ENCODE results near the gene ANKRD2. TPM values are rescaled to one million over a fixed set of nuclear protein-coding genes. Genes with fewer than 3 reads are reported as not detected.

Gene ANKRD2
- total and polyA plus RNA-seq, 2 donors (not counting 1 experiment from before 2014, with no cell fraction given): 0.26 to 1.8 TPM

DNA sequence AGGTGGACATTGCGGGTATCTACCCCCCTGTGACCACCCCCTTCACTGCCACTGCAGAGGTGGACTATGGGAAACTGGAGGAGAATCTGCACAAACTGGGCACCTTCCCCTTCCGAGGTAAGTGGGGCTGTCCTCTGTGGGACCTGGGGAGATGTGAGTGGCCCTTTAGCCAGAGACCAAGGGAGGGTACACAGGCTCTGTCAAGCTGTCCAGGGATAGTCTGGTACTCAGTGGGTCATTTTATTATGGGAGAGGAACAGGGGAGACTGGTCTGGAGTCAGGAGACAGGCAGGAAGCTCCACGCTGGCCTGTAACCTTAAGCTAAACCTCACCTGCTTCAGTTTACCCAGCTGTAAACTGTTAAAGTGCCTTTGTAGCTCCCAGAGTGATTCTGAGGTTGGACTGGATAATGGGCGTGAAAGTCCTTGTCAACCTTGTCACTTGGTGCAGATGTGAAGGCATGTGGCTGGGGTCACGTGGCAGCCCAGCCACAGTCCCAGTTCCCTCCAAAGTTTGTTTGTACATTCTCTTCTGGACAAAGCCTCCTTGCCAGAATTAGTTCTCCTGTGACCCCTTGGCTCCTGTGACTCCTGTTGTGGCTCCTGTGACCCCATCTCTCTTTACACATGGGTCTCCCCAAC is 12.3 kb downstream of the ANKRD2 start:
- H3K9ac ChIP-seq (ENCODE audit: insufficient read depth, low read length): no peak overlapping the region
- no peaks in the 10 kb centered on the region for H3K36me3 ChIP-seq (ENCODE audit: control insufficient read depth, insufficient read depth, low read length)
- no peak overlapping the region for H3K4me3 ChIP-seq (replicated peaks in 1 of 4; ENCODE audit: control extremely low read depth in 1 of 4, insufficient read depth in 1 of 4, low read depth in 3 of 4, low read length in 4 of 4)
- no peak overlapping the region for H2AFZ ChIP-seq (ENCODE audit: low read length)
- H3K27ac ChIP-seq (ENCODE audit: insufficient read depth, low read length): no peak overlapping the region
- no peak for DNase-seq (ENCODE audit: low read depth in 2 of 2)
- no peaks in the 10 kb centered on the region for H3K79me2 ChIP-seq (ENCODE audit: control insufficient read depth, insufficient read depth, low read length)
- no peaks in the 10 kb centered on the region for H3K27me3 ChIP-seq (ENCODE audit: control insufficient read depth, insufficient read depth, low read length)
- H3K4me1 ChIP-seq (ENCODE audit: control insufficient read depth, extremely low read depth, insufficient read depth, low read length): peaks cover 3% of the 10 kb centered on the region
- no peaks in the 10 kb centered on the region for H4K20me1 ChIP-seq (ENCODE audit: control insufficient read depth, extremely low read depth, insufficient read depth, low read length)
- no peaks in the 10 kb centered on the region for H3K9me3 ChIP-seq (ENCODE audit: control insufficient read depth, insufficient read depth, low read depth, low read length)
- no peak for TF ChIP-seq EZH2 (IDR thresholded peaks at IDR 0.05; ENCODE audit: low read length, missing control alignments)
- TF ChIP-seq, protein P1, sequence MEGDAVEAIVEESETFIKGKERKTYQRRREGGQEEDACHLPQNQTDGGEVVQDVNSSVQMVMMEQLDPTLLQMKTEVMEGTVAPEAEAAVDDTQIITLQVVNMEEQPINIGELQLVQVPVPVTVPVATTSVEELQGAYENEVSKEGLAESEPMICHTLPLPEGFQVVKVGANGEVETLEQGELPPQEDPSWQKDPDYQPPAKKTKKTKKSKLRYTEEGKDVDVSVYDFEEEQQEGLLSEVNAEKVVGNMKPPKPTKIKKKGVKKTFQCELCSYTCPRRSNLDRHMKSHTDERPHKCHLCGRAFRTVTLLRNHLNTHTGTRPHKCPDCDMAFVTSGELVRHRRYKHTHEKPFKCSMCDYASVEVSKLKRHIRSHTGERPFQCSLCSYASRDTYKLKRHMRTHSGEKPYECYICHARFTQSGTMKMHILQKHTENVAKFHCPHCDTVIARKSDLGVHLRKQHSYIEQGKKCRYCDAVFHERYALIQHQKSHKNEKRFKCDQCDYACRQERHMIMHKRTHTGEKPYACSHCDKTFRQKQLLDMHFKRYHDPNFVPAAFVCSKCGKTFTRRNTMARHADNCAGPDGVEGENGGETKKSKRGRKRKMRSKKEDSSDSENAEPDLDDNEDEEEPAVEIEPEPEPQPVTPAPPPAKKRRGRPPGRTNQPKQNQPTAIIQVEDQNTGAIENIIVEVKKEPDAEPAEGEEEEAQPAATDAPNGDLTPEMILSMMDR (conservative IDR thresholded peaks at IDR 0.05 in 1 of 2, IDR thresholded peaks at IDR 0.05 in 1 of 2; ENCODE audit: low read depth in 1 of 2, low read length in 2 of 2): no peak
- no peak overlapping the region for H3K4me2 ChIP-seq (ENCODE audit: extremely low read depth, insufficient read depth, low read length)

DNA sequence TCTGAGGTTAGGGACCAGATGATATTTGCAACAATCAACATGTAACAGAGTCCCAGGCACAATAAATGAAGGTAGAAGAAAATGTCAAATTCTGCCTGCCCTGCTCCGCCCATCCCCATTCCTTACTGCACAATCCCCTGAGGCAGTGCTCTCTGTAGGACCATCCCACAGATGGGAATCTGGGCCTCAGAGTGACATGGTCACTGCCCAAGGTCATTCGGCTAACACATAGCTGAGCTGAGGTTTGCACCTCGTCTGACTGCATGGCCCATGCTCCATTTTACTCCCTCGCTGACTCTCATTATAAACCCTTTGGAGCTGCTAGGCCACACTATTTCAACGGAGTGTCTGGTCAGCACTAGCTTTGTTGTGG is 12.8 kb downstream of the ANKRD2 start:
- TF ChIP-seq, protein P1 (conservative IDR thresholded peaks at IDR 0.05 in 1 of 2, IDR thresholded peaks at IDR 0.05 in 1 of 2; ENCODE audit: low read depth in 1 of 2, low read length in 2 of 2): no peak
- TF ChIP-seq EZH2 (IDR thresholded peaks at IDR 0.05; ENCODE audit: low read length, missing control alignments): no peak
- DNase-seq (ENCODE audit: low read depth in 2 of 2): no peak
- H3K9me3 ChIP-seq (ENCODE audit: control insufficient read depth, insufficient read depth, low read depth, low read length): no peaks in the 10 kb centered on the region
- H3K27ac ChIP-seq (ENCODE audit: insufficient read depth, low read length): no peak overlapping the region
- H2AFZ ChIP-seq (ENCODE audit: low read length): no peak overlapping the region
- H3K4me1 ChIP-seq (ENCODE audit: control insufficient read depth, extremely low read depth, insufficient read depth, low read length): peaks cover 3% of the 10 kb centered on the region
- no peak overlapping the region for H3K9ac ChIP-seq (ENCODE audit: insufficient read depth, low read length)
- H3K79me2 ChIP-seq (ENCODE audit: control insufficient read depth, insufficient read depth, low read length): no peaks in the 10 kb centered on the region
- H3K4me2 ChIP-seq (ENCODE audit: extremely low read depth, insufficient read depth, low read length): no peak overlapping the region
- no peak overlapping the region for H3K4me3 ChIP-seq (replicated peaks in 1 of 4; ENCODE audit: control extremely low read depth in 1 of 4, insufficient read depth in 1 of 4, low read depth in 3 of 4, low read length in 4 of 4)
- H3K27me3 ChIP-seq (ENCODE audit: control insufficient read depth, insufficient read depth, low read length): no peaks in the 10 kb centered on the region
- no peaks in the 10 kb centered on the region for H4K20me1 ChIP-seq (ENCODE audit: control insufficient read depth, extremely low read depth, insufficient read depth, low read length)
- H3K36me3 ChIP-seq (ENCODE audit: control insufficient read depth, insufficient read depth, low read length): no peaks in the 10 kb centered on the region

DNA sequence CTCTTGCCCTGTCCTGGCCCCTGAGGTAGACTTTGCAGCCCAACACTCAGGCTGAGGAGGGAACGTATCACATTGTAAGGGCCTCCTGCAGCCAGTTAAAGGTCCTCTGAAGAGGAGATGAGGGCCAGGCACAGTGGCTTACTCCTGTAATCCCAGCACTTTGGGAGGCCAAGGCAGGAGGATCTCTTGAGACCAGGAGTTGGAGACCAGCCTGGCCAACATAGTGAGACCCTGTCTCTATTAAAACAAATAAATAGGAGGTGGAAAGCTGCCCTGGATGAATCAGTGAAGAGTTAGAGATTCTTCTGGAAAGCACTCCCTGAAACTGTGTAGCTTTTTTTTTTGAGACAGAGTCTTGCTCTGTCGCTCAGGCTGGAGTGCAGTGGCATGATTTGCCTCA is 14.6 kb downstream of the ANKRD2 start:
- Histone ChIP-seq H3K9me3 (ENCODE audit: control insufficient read depth, insufficient read depth, low read depth, low read length) (no peaks in the 10 kb centered on the region), H3K36me3 (ENCODE audit: control insufficient read depth, insufficient read depth, low read length) (no peaks in the 10 kb centered on the region)

More for the DNA sequence above, 14.6 kb downstream of the ANKRD2 start:
- Histone ChIP-seq H3K9ac (ENCODE audit: insufficient read depth, low read length) (no peak overlapping the region), H3K4me3 (replicated peaks in 1 of 4; ENCODE audit: control extremely low read depth in 1 of 4, insufficient read depth in 1 of 4, low read depth in 3 of 4, low read length in 4 of 4) (no peak overlapping the region), H3K4me1 (ENCODE audit: control insufficient read depth, extremely low read depth, insufficient read depth, low read length) (peaks cover 3% of the 10 kb centered on the region), H3K27me3 (ENCODE audit: control insufficient read depth, insufficient read depth, low read length) (no peaks in the 10 kb centered on the region), H2AFZ (ENCODE audit: low read length) (no peak overlapping the region), H3K27ac (ENCODE audit: insufficient read depth, low read length) (no peak overlapping the region), H3K4me2 (ENCODE audit: extremely low read depth, insufficient read depth, low read length) (no peak overlapping the region), H3K79me2 (ENCODE audit: control insufficient read depth, insufficient read depth, low read length) (no peaks in the 10 kb centered on the region), H4K20me1 (ENCODE audit: control insufficient read depth, extremely low read depth, insufficient read depth, low read length) (no peaks in the 10 kb centered on the region)
- TF ChIP-seq EZH2 (IDR thresholded peaks at IDR 0.05; ENCODE audit: low read length, missing control alignments): no peak
- TF ChIP-seq, protein P1 (conservative IDR thresholded peaks at IDR 0.05 in 1 of 2, IDR thresholded peaks at IDR 0.05 in 1 of 2; ENCODE audit: low read depth in 1 of 2, low read length in 2 of 2): no peak
- DNase-seq (ENCODE audit: low read depth in 2 of 2): no peak
